ENCODE results near the gene HSPA4.

- TF ChIP-seq EP300 (IDR thresholded peaks at IDR 0.05) (no peak), CTCF (IDR thresholded peaks at IDR 0.05) (no peak), POLR2A (IDR thresholded peaks at IDR 0.05) (peak; percentile 52 to 91), POLR2AphosphoS5 (IDR thresholded peaks at IDR 0.05) (peak; percentile 56 to 80 (median 68))
These were observed at the start of gene HSPA4 for GRCh38 chr5:133051542-133052316.

All from suprapubic skin (tissue), 4 donors.